HepG2 (cell line): ENCODE measurements around the gene PDLIM7. TPM values are rescaled to one million over a fixed set of nuclear protein-coding genes. Genes with fewer than 3 reads are reported as not detected.

Experiments used
- ATAC-seq: fragments of 200-7000 bp; cut with Tn5 transposase; 3 replicates; pipeline ENCODE4 v1.9.1; 2020; ENCODE audit warnings: mild to moderate bottlenecking, moderate library complexity
- BruUV-seq: library from RNA; stranded (reverse); fragments of 400-500 nt; replicated peaks from 2 replicates; lab custom pipeline; 2021; lab: Mats Ljungman, UMichigan
- CTCF ChIA-PET: fragments of 300-600 bp; formaldehyde crosslinking; extraction: SDS; loops from one replicate; lab custom pipeline; 2021; ENCODE audit warnings: low total read pairs, inconsistent platforms, low intra/inter-chr PET ratio; lab: Yijun Ruan, JAX
- POLR2A ChIA-PET: fragments of 350-600 bp; sonication (Branson Sonifier 250); formaldehyde crosslinking; loops from one replicate; lab custom pipeline; 2020; ENCODE audit warnings: antibody characterized with exemption, inconsistent platforms; lab: Yijun Ruan, JAX
- DNase-seq: peaks from one replicate; pipeline ENCODE4 v3.0.0-alpha.2; 2015; ENCODE audit warnings: low spot score
- FAIRE-seq: peaks from 3 replicates; lab custom pipeline; 2011; peaks lifted over from hg19 to GRCh38; lab: Jason Lieb, UNC
- H2AFZ ChIP-seq: one replicate; pipeline ENCODE4 v1.6.1; 2011; ENCODE audit warnings: low read length, inconsistent platforms
- H3K27ac ChIP-seq: fragments of 300-600 bp; 3 replicates; pipeline ENCODE4 v1.8.0; 2011; ENCODE audit warnings: mixed run types, mild to moderate bottlenecking, mixed read lengths, low read length, inconsistent platforms; ENCODE audit not compliant: insufficient read depth; ENCODE audit errors: extremely low read length
- H3K27me3 ChIP-seq, 2 experiments: fragments of 200-600 bp in 1 of 2; 2 replicates in 1 of 2; 3 replicates in 1 of 2; pipeline versions ENCODE4 v1.6.0 to v1.8.0; 2011; ENCODE audit warnings: low read length in 2 of 2, mild to moderate bottlenecking in 2 of 2, moderate library complexity in 2 of 2, inconsistent platforms in 1 of 2; ENCODE audit not compliant: insufficient read depth in 2 of 2, control insufficient read depth in 1 of 2
- H3K36me3 ChIP-seq, 2 experiments: fragments of 200-600 bp in 1 of 2; replicated peaks in 1 of 2; 2 replicates in 1 of 2; 3 replicates in 1 of 2; pipeline versions ENCODE4 v1.5.1 to v1.8.0; 2011; ENCODE audit warnings: low read length in 2 of 2, inconsistent platforms in 1 of 2; ENCODE audit not compliant: insufficient read depth in 2 of 2, control insufficient read depth in 1 of 2
- H3K4me1 ChIP-seq: 2 replicates; pipeline ENCODE4 v1.5.1; 2012; ENCODE audit warnings: low read length, inconsistent platforms; ENCODE audit not compliant: insufficient read depth
- H3K4me2 ChIP-seq: 2 replicates; pipeline ENCODE4 v1.6.0; 2011; ENCODE audit warnings: low read depth, low read length, inconsistent platforms
- H3K4me3 ChIP-seq, 3 experiments: fragments of 200-600 bp in 1 of 3; sonication (generic), shearing (Covaris generic) in 1 of 3; replicated peaks in 1 of 3; 2 replicates each; pipeline ENCODE4 v1.5.1; 2011 to 2016; ENCODE audit warnings: low read length in 3 of 3, inconsistent platforms in 2 of 3, low read depth in 2 of 3, mild to moderate bottlenecking in 2 of 3, control low read depth in 1 of 3, mixed read lengths in 1 of 3; ENCODE audit not compliant: insufficient read depth in 1 of 3
- H3K79me2 ChIP-seq: one replicate; pipeline ENCODE4 v1.6.1; 2011; ENCODE audit warnings: low read length, inconsistent platforms; ENCODE audit not compliant: insufficient read depth
- H3K9ac ChIP-seq: 2 replicates; pipeline ENCODE4 v1.6.0; 2011; ENCODE audit warnings: mild to moderate bottlenecking, low read depth, low read length, inconsistent platforms; ENCODE audit not compliant: insufficient read depth
- H3K9me3 ChIP-seq: 2 replicates; pipeline ENCODE4 v1.5.1; 2012; ENCODE audit warnings: mild to moderate bottlenecking, low read length
- H4K20me1 ChIP-seq: 2 replicates; pipeline ENCODE4 v1.6.0; 2011; ENCODE audit warnings: inconsistent platforms, mild to moderate bottlenecking, low read length, moderate library complexity; ENCODE audit not compliant: insufficient read depth
- E2F1 ChIP-seq: sonication (generic); formaldehyde crosslinking; IDR thresholded peaks from 2 replicates; pipeline ENCODE4 v1.5.0; 2020; ENCODE audit warnings: missing genetic modification reagents
- GABPA ChIP-seq, 2 experiments: IDR thresholded peaks; 2 replicates each; pipeline ENCODE4 v1.6.1; 2011 to 2016; ENCODE audit warnings: low read depth in 2 of 2, low read length in 1 of 2, missing biosample characterization in 1 of 2, missing genetic modification characterization in 1 of 2
- MED1 ChIP-seq: sonication (generic); formaldehyde crosslinking; IDR thresholded peaks from 2 replicates; pipeline ENCODE4 v1.4.0; 2020; ENCODE audit warnings: missing genetic modification reagents
- NR2F1 ChIP-seq, 2 experiments: fragments of 450-650 bp in 1 of 2; formaldehyde crosslinking in 1 of 2; IDR thresholded peaks; 2 replicates each; pipeline versions ENCODE4 v1.5.0 to v1.6.1; 2016 to 2020; ENCODE audit warnings: mild to moderate bottlenecking in 1 of 2, missing compliant biosample characterization in 1 of 2, missing genetic modification reagents in 1 of 2, moderate library complexity in 1 of 2
- RARG ChIP-seq: sonication (generic); formaldehyde crosslinking; IDR thresholded peaks from 2 replicates; pipeline ENCODE4 v1.4.0; 2020; ENCODE audit warnings: low read depth, mild to moderate bottlenecking, missing genetic modification reagents
- U2AF2 ChIP-seq: fragments of 200-400 bp; formaldehyde crosslinking; IDR thresholded peaks from 2 replicates; pipeline ENCODE4 v1.6.1; 2017; ENCODE audit warnings: low read depth, mild to moderate bottlenecking, low read length
- ZNF331 ChIP-seq: sonication (generic); formaldehyde crosslinking; IDR thresholded peaks from 2 replicates; pipeline ENCODE4 v1.4.0; 2020; ENCODE audit warnings: missing genetic modification reagents
- ZSCAN20 ChIP-seq: sonication (generic); formaldehyde crosslinking; IDR thresholded peaks from 2 replicates; pipeline ENCODE4 v1.4.0; 2020; ENCODE audit warnings: missing genetic modification reagents, mild to moderate bottlenecking, borderline replicate concordance
- WGBS: methylation state at CpG from one replicate; pipeline ENCODE4 v1.1.6; 2017; ENCODE audit warnings: low lambda C conversion rate; 5-methylcytosine and 5-hydroxymethylcytosine counted together
- in situ Hi-C: cut with HindIII; loops from 2 replicates; pipeline ENCODE4 v1.10.0; 2017; ENCODE audit warnings: low pct_unique_long_range_greater_than_20kb; ENCODE audit not compliant: extremely low pct_ligation_motif_present
- intact Hi-C: fragments of 100-400 bp; cut with micrococcal nuclease; formaldehyde crosslinking; loops from one replicate; pipeline ENCODE4 v1.10.0; 2022; ENCODE audit not compliant: unreplicated experiment
- polyA plus RNA-seq, 8 experiments: library from polyadenylated mRNA; depleted of rRNA in 3 of 8; stranded (reverse) in 7 of 8; unstranded in 1 of 8; fragments of >200 nt; fragmentation: Illumina TruSeq in 4 of 8; extraction: Trizol in 4 of 8; gene quantifications; 2 replicates each; pipeline versions ENCODE4 v1.2.1 to v1.2.3, GENCODE V29; 2011 to 2016; ENCODE audit warnings: low read depth in 4 of 8, missing spikeins in 1 of 8, mixed read lengths in 1 of 8; ENCODE audit not compliant: insufficient read depth in 1 of 8
- total RNA-seq, 5 experiments: library from RNA; depleted of rRNA; stranded (reverse); fragments of >200 nt; fragmentation: Illumina TruSeq; extraction: Trizol; gene quantifications; 2 replicates each; pipeline ENCODE4 v1.2.3, GENCODE V29; 2016; ENCODE audit warnings: low read depth in 1 of 5
- TF ChIP-seq, protein P1 (sequence below): sonication (generic); formaldehyde crosslinking; IDR thresholded peaks from 2 replicates; pipeline ENCODE4 v1.5.1; 2020; ENCODE audit warnings: mild to moderate bottlenecking, missing genetic modification reagents, moderate library complexity
- TF ChIP-seq, protein P2 (sequence below): sonication (generic); formaldehyde crosslinking; IDR thresholded peaks from 2 replicates; pipeline ENCODE4; 2020; ENCODE audit warnings: missing genetic modification reagents, mild to moderate bottlenecking, borderline replicate concordance

Gene PDLIM7
- total and polyA plus RNA-seq, 2 of the 13 experiments (the other 11 are each of a cell fraction or from before 2014, with no cell fraction given), result 21.1 to 31.3 TPM

DNA sequence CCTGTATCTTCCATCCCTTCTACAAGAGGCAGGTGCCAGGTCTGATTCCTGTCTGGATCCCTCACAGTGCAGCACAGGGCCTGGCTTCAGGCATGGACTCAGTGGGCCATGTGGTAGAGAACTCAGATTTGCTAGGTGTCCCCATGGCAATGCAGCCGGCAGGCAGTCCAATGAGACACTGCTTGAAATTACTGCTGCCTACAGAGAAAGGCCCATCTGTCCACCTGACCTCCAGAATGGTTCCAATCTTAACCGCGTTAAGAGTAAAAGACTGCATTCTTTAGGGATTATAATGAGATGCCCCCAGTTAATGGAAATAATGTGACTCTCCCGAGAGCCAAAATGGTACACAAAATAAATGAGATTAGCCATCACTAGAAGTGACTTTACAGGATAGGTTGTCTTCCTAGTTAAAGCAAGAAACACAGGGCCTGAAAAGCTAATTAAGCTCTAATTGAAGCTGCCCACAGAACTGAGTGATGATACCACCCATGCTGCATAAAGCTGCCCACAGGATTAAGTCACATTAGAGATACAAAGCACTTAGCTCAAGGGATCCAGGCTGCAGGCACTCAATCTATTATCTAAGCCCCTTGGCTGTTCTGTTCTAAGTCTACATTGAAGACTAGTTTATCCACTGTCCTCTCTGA, 45.5 kb upstream of the PDLIM7 start:
- H3K79me2 ChIP-seq, result peaks cover 58% of the 10 kb centered on the region
- POLR2A ChIA-PET, result no interaction called here

DNA sequence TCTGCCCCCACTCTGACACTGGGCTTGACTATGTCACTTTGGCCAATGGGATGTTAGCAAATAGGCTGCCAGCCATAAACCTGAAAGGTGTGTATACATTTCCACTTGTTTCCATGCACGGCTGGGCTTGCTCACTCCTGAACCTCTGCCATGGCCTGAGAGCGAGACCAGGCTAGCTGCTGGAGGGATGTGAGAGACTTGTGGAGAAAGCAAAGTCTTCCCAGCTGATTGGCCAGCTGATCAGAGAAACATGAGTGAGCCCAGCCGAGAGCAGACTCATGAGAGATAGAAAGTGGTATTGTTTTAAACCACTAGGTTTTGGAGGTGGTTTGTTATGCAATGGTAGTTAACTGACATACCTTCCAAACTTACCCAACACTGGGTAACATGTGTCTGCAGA, 43.0 kb upstream of the PDLIM7 start:
- Histone ChIP-seq H2AFZ (no peak overlapping the region), H3K9ac (no peak overlapping the region), H3K9me3 (no peaks in the 10 kb centered on the region), H3K4me1 (peaks cover 6% of the 10 kb centered on the region), H3K27me3 (no peaks in the 10 kb centered on the region), H3K27ac (no peak overlapping the region), H3K79me2 (peaks cover 44% of the 10 kb centered on the region), H3K4me3 (no peak overlapping the region), H3K36me3 (peaks cover 26 to 69% of the 10 kb centered on the region in 2 experiments), H4K20me1 (peaks cover 9% of the 10 kb centered on the region), H3K4me2 (no peak overlapping the region)
- no TSS peak for BruUV-seq
- CTCF ChIA-PET, result no interaction called here
- intact Hi-C loops (no loop called here), in situ Hi-C loops (no loop called here)
- TF ChIP-seq NR2F1 (CRISPR knock-in tag; IDR thresholded peaks at IDR 0.05) (no peak), E2F1 (CRISPR knock-in tag) (no peak), GABPA (IDR thresholded peaks at IDR 0.05; ENCODE audit: low read depth, low read length) (no peak), GABPA (CRISPR knock-in tag; IDR thresholded peaks at IDR 0.05; ENCODE audit: low read depth) (no peak), RARG (CRISPR knock-in tag) (no peak), ZSCAN20 (CRISPR knock-in tag) (no peak), ZNF331 (CRISPR knock-in tag) (no peak), MED1 (CRISPR knock-in tag) (no peak)
- TF ChIP-seq, protein P1, sequence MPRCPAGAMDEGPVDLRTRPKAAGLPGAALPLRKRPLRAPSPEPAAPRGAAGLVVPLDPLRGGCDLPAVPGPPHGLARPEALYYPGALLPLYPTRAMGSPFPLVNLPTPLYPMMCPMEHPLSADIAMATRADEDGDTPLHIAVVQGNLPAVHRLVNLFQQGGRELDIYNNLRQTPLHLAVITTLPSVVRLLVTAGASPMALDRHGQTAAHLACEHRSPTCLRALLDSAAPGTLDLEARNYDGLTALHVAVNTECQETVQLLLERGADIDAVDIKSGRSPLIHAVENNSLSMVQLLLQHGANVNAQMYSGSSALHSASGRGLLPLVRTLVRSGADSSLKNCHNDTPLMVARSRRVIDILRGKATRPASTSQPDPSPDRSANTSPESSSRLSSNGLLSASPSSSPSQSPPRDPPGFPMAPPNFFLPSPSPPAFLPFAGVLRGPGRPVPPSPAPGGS (CRISPR knock-in tag), result no peak
- FAIRE-seq, result no peak
- 97% methylated on average over 3 of the region's 3 CpGs for WGBS
- ATAC-seq, result no peak
- POLR2A ChIA-PET, result no interaction called here
- DNase-seq, result no peak

More for the DNA sequence above, 45.5 kb upstream of the PDLIM7 start:
- H3K27ac ChIP-seq, result no peak overlapping the region
- H3K9me3 ChIP-seq, result no peaks in the 10 kb centered on the region
- H3K4me1 ChIP-seq, result peaks cover 31% of the 10 kb centered on the region
- H4K20me1 ChIP-seq, result peaks cover 15% of the 10 kb centered on the region
- no peak for FAIRE-seq
- no peak overlapping the region for H3K4me3 ChIP-seq
- peaks cover 17 to 49% of the 10 kb centered on the region in 2 experiments for H3K36me3 ChIP-seq
- no peak for ATAC-seq
- TF ChIP-seq U2AF2, result no peak
- TF ChIP-seq, protein P2, sequence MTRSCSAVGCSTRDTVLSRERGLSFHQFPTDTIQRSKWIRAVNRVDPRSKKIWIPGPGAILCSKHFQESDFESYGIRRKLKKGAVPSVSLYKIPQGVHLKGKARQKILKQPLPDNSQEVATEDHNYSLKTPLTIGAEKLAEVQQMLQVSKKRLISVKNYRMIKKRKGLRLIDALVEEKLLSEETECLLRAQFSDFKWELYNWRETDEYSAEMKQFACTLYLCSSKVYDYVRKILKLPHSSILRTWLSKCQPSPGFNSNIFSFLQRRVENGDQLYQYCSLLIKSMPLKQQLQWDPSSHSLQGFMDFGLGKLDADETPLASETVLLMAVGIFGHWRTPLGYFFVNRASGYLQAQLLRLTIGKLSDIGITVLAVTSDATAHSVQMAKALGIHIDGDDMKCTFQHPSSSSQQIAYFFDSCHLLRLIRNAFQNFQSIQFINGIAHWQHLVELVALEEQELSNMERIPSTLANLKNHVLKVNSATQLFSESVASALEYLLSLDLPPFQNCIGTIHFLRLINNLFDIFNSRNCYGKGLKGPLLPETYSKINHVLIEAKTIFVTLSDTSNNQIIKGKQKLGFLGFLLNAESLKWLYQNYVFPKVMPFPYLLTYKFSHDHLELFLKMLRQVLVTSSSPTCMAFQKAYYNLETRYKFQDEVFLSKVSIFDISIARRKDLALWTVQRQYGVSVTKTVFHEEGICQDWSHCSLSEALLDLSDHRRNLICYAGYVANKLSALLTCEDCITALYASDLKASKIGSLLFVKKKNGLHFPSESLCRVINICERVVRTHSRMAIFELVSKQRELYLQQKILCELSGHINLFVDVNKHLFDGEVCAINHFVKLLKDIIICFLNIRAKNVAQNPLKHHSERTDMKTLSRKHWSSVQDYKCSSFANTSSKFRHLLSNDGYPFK (CRISPR knock-in tag), result no peak
- DNase-seq, result no peak
- WGBS, result 98% methylated on average over 3 of the region's 4 CpGs
- no TSS peak for BruUV-seq
- no peaks in the 10 kb centered on the region for H3K27me3 ChIP-seq
- CTCF ChIA-PET, result no interaction called here
- intact Hi-C loops, result no loop called here
- H3K4me2 ChIP-seq, result no peak overlapping the region
- H3K9ac ChIP-seq, result no peak overlapping the region
- H2AFZ ChIP-seq, result no peak overlapping the region
- in situ Hi-C loops, result no loop called here
